Panc1 (cell line): Measurements from ENCODE around the gene ATF7. TPM values are rescaled to one million over a fixed set of nuclear protein-coding genes. Genes with fewer than 3 reads are reported as not detected.

ENCODE experiments used
- ATAC-seq: fragments of 200-7000 bp; cut with Tn5 transposase; 2 replicates; pipeline ENCODE4 v1.9.1; 2020; ENCODE audit warnings: mild to moderate bottlenecking, moderate library complexity
- BruUV-seq: library from RNA; stranded (reverse); fragments of 400-500 nt; replicated peaks from 2 replicates; lab custom pipeline; 2021; lab: Mats Ljungman, UMichigan
- CTCF ChIA-PET: fragments of 300-600 bp; sonication (Branson Sonifier 250); formaldehyde crosslinking; loops from one replicate; lab custom pipeline; 2022; ENCODE audit warnings: antibody characterized with exemption; lab: Charles Lee
- POLR2A ChIA-PET: fragments of 300-600 bp; sonication (Branson Sonifier 250); formaldehyde crosslinking; loops from one replicate; lab custom pipeline; 2022; ENCODE audit warnings: antibody characterized with exemption; lab: Charles Lee
- DNase-seq: peaks from one replicate; pipeline ENCODE4 v3.0.0-alpha.2; 2010; ENCODE audit warnings: low read depth, low spot score
- H3K27ac ChIP-seq: 2 replicates; pipeline ENCODE4 v1.5.1; 2011; ENCODE audit warnings: mild to moderate bottlenecking, low read length, inconsistent platforms
- H3K27me3 ChIP-seq: fragments of 200-500 bp; sonication (Bioruptor generic); 2 replicates; pipeline ENCODE4 v1.6.0; 2014; ENCODE audit warnings: low read length, inconsistent platforms; ENCODE audit not compliant: control insufficient read depth, insufficient read depth
- H3K36me3 ChIP-seq: fragments of 200-500 bp; sonication (Bioruptor generic); 2 replicates; pipeline ENCODE4 v1.5.1; 2014; ENCODE audit warnings: inconsistent platforms, mild to moderate bottlenecking, low read length, moderate library complexity; ENCODE audit not compliant: control insufficient read depth, insufficient read depth
- H3K4me1 ChIP-seq: 2 replicates; pipeline ENCODE4 v1.5.1; 2011; ENCODE audit warnings: inconsistent platforms, mild to moderate bottlenecking, low read length, moderate library complexity; ENCODE audit not compliant: control insufficient read depth, insufficient read depth
- H3K4me3 ChIP-seq, 2 experiments: 2 replicates each; pipeline ENCODE4 v1.5.1; 2011 to 2012; ENCODE audit warnings: low read depth in 2 of 2, low read length in 2 of 2, mild to moderate bottlenecking in 2 of 2, inconsistent platforms in 1 of 2, moderate library complexity in 1 of 2
- H3K9me3 ChIP-seq: fragments of 200-500 bp; sonication (Bioruptor generic); 2 replicates; pipeline ENCODE4 v1.5.1; 2014; ENCODE audit warnings: low read depth, mild to moderate bottlenecking, inconsistent platforms, low read length, moderate library complexity; ENCODE audit not compliant: control insufficient read depth, insufficient read depth
- POLR2AphosphoS5 ChIP-seq: IDR thresholded peaks from 2 replicates; pipeline ENCODE4 v1.6.1; 2012; ENCODE audit warnings: mild to moderate bottlenecking, low read depth, low read length, moderate library complexity
- REST ChIP-seq, 2 experiments: IDR thresholded peaks; 2 replicates each; pipeline ENCODE4 v1.6.1; 2011 to 2012; ENCODE audit warnings: low read depth in 2 of 2, control low read depth in 1 of 2, low read length in 1 of 2, mild to moderate bottlenecking in 1 of 2, moderate library complexity in 1 of 2; ENCODE audit not compliant: insufficient read depth in 1 of 2
- SIN3A ChIP-seq: IDR thresholded peaks from 2 replicates; pipeline ENCODE4 v1.6.1; 2012; ENCODE audit warnings: low read depth, mild to moderate bottlenecking, low read length, moderate library complexity, borderline replicate concordance; ENCODE audit not compliant: insufficient read depth
- TCF7L2 ChIP-seq: IDR thresholded peaks from 2 replicates; pipeline ENCODE4 v1.6.1; 2011; ENCODE audit warnings: mild to moderate bottlenecking, low read depth, low read length, inconsistent platforms
- in situ Hi-C: cut with HindIII; loops from 2 replicates; pipeline ENCODE4 v1.10.0; 2016; ENCODE audit warnings: low sequenced_read_pairs, low pct_unique_long_range_greater_than_20kb
- intact Hi-C: fragments of 100-400 bp; cut with micrococcal nuclease; formaldehyde crosslinking; loops from one replicate; pipeline ENCODE4 v1.10.0; 2022; ENCODE audit not compliant: unreplicated experiment
- total RNA-seq: library from RNA; stranded (reverse); gene quantifications from one replicate; pipeline ENCODE4 v1.2.1, GENCODE V29; 2021; ENCODE audit not compliant: unreplicated experiment
- TF ChIP-seq, protein P1 (sequence below): fragments of 450-650 bp; IDR thresholded peaks from 2 replicates; pipeline ENCODE4 v1.5.1; 2017; ENCODE audit warnings: mild to moderate bottlenecking

ATF7 gene
- total RNA-seq, 1 experiment from 2014 or later = 29.5 TPM

GRCh38 chr12:53660041-53660440 is 33.9 kb upstream of the ATF7 start:
- POLR2A ChIA-PET = no interaction called here

DNA sequence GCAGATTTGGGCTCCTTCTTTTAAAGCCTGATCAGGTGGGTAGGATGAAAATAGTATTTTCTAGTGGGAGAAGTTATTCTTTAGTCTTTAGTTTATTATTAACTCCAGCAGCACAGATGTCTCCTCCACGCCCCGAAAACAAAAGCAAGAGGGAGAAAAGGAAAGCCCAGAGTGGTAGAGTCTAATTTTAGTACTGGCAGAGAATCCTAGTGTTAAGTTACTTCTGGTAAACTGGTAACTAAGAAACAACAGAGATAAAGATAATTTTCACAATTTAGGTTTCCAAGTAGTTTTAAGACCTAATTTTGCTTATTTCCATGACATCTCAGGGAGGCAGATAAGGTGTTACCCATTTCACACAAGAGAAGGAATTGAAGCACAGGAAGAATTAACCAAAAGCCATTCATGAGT is 33.4 kb upstream of the ATF7 start:
- BruUV-seq = TSS peak; percentile 45
- ATAC-seq (peak; percentile 28; the same call in 1 of the 2 replicates), DNase-seq (no peak)
- H3K4me1 ChIP-seq = peaks cover 33% of the 10 kb centered on the region
- ChIA-PET POLR2A (no interaction called here), CTCF (interaction anchor here (0.5 to 1.5 kb wide), 2 partner anchors 96 to 115 kb away, joined by 6 read pairs; no protein-coding TSS in a partner anchor)
- peak overlapping the region; percentile 99 for H3K27ac ChIP-seq
- peak overlapping the region in 1 of 2 experiments; percentile 35; a peak in 1 of 4 replicates for H3K4me3 ChIP-seq
- H3K27me3 ChIP-seq = no peaks in the 10 kb centered on the region
- intact Hi-C loops (no loop called here), in situ Hi-C loops (no loop called here)
- TF ChIP-seq, protein P1, sequence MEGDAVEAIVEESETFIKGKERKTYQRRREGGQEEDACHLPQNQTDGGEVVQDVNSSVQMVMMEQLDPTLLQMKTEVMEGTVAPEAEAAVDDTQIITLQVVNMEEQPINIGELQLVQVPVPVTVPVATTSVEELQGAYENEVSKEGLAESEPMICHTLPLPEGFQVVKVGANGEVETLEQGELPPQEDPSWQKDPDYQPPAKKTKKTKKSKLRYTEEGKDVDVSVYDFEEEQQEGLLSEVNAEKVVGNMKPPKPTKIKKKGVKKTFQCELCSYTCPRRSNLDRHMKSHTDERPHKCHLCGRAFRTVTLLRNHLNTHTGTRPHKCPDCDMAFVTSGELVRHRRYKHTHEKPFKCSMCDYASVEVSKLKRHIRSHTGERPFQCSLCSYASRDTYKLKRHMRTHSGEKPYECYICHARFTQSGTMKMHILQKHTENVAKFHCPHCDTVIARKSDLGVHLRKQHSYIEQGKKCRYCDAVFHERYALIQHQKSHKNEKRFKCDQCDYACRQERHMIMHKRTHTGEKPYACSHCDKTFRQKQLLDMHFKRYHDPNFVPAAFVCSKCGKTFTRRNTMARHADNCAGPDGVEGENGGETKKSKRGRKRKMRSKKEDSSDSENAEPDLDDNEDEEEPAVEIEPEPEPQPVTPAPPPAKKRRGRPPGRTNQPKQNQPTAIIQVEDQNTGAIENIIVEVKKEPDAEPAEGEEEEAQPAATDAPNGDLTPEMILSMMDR = no peak
- TF ChIP-seq POLR2AphosphoS5 (no peak), SIN3A (no peak), REST (IDR thresholded peaks at IDR 0.05; ENCODE audit: insufficient read depth in 1 of 2, low read depth in 2 of 2, low read length in 1 of 2) (no peak), TCF7L2 (no peak)
- no peaks in the 10 kb centered on the region for H3K9me3 ChIP-seq
- H3K36me3 ChIP-seq = no peaks in the 10 kb centered on the region

More at GRCh38 chr12:53660041-53660440, 33.9 kb upstream of the ATF7 start:
- TF ChIP-seq SIN3A (no peak), TCF7L2 (no peak), POLR2AphosphoS5 (no peak)
- TF ChIP-seq, protein P1 = no peak
- Histone ChIP-seq H3K4me1 (peaks cover 33% of the 10 kb centered on the region), H3K27me3 (no peaks in the 10 kb centered on the region), H3K9me3 (no peaks in the 10 kb centered on the region), H3K27ac (peak overlapping the region; percentile 99), H3K4me3 (no peak overlapping the region), H3K36me3 (no peaks in the 10 kb centered on the region)
- no peak for ATAC-seq
- no TSS peak for BruUV-seq
- DNase-seq = no peak
- in situ Hi-C loops (no loop called here), intact Hi-C loops (no loop called here)
- CTCF ChIA-PET = interaction anchor here (1.5 kb wide), 1 partner anchor 116 kb away, joined by 6 read pairs; no protein-coding TSS in a partner anchor
